EH (cell line): ENCODE measurements around the gene SERPINE1.
"Not testable (repeated sequence)": the region's sequence is repeated elsewhere in the genome, so short reads cannot be mapped to it uniquely, and the experiment has no call there.

Source experiments
- DNase-seq: peaks from one replicate; pipeline ENCODE4 v3.0.0-alpha.2; 2015; ENCODE audit warnings: low read depth

SERPINE1 gene

GRCh38 chr7:101126651-101127459 is at the start of gene SERPINE1:
Gene SERPINE1 (plus strand): TSS chr7:101127104. CDS start chr7:101128394, 1,290 bp downstream.
- peak; percentile 100 for DNase-seq

- DNase-seq: peak; percentile 75
These were observed 49.4 kb upstream of the SERPINE1 start for GRCh38 chr7:101077303-101078086.

GRCh38 chr7:101081432-101081831 is 45.5 kb upstream of the SERPINE1 start:
- no peak for DNase-seq

- DNase-seq: no peak
These were observed 42.1 kb upstream of the SERPINE1 start for GRCh38 chr7:101084865-101085161.

- DNase-seq: peak; percentile 82
These were observed 41.5 kb upstream of the SERPINE1 start, which contains the start of gene TRIM56 for GRCh38 chr7:101085162-101085964. Gene TRIM56 (plus strand): TSS chr7:101085481. CDS start chr7:101087313, 1,832 bp downstream.

- no peak for DNase-seq
These were observed 39.4 kb upstream of the SERPINE1 start for GRCh38 chr7:101087334-101088068.

- no peak for DNase-seq
These were observed 38.9 kb upstream of the SERPINE1 start for GRCh38 chr7:101088069-101088425.

- DNase-seq: no peak
These were observed 37.9 kb upstream of the SERPINE1 start for GRCh38 chr7:101088858-101089529.

- no peak for DNase-seq
These were observed 37.0 kb upstream of the SERPINE1 start for GRCh38 chr7:101089876-101090275.

- DNase-seq: not testable (repeated sequence)
These were observed 34.5 kb upstream of the SERPINE1 start for GRCh38 chr7:101092266-101092905.

- peak; percentile 97 for DNase-seq
These were observed 33.0 kb upstream of the SERPINE1 start for GRCh38 chr7:101093906-101094305.

- no peak for DNase-seq
These were observed 32.5 kb upstream of the SERPINE1 start for GRCh38 chr7:101094376-101094775.

- DNase-seq: peak; percentile 73
These were observed 32.0 kb upstream of the SERPINE1 start for GRCh38 chr7:101094791-101095375.

GRCh38 chr7:101096331-101096956 is 30.5 kb upstream of the SERPINE1 start:
- DNase-seq: no peak

GRCh38 chr7:101096957-101097347 is 30.0 kb upstream of the SERPINE1 start:
- no peak for DNase-seq

- no peak for DNase-seq
These were observed 29.3 kb upstream of the SERPINE1 start for GRCh38 chr7:101097561-101097960.

GRCh38 chr7:101099969-101100781 is 26.7 kb upstream of the SERPINE1 start:
- DNase-seq: peak; percentile 100

- DNase-seq: peak; percentile 61
These were observed 25.8 kb upstream of the SERPINE1 start for GRCh38 chr7:101100858-101101847.
